Smooth muscle cell (in vitro differentiated cells): ENCODE measurements around the gene MRPL37. TPM values are rescaled to one million over a fixed set of nuclear protein-coding genes. Genes with fewer than 3 reads are reported as not detected.

Experiments
- DNase-seq: peaks from one replicate; lab custom pipeline; 2025; ENCODE audit not compliant: unreplicated experiment; lab: John Stamatoyannopoulos, UW
- H2AFZ ChIP-seq: fragments of 200-600 bp; sonication (generic); 2 replicates; pipeline ENCODE4 v1.6.0; 2016; ENCODE audit warnings: antibody characterized with exemption, low read depth, mild to moderate bottlenecking
- H3F3A ChIP-seq: fragments of 200-600 bp; sonication (generic); 2 replicates; pipeline ENCODE4 v1.6.0; 2017; ENCODE audit warnings: antibody characterized with exemption, low read depth
- H3K27ac ChIP-seq: fragments of 200-600 bp; sonication (generic); 2 replicates; pipeline ENCODE4 v1.5.1; 2016; ENCODE audit warnings: low read depth, mild to moderate bottlenecking
- H3K27me3 ChIP-seq: fragments of 200-600 bp; sonication (generic); 2 replicates; pipeline ENCODE4 v1.6.1; 2016; ENCODE audit warnings: low read depth, mild to moderate bottlenecking
- H3K36me3 ChIP-seq: fragments of 200-600 bp; sonication (generic); 2 replicates; pipeline ENCODE4 v1.5.1; 2016; ENCODE audit warnings: low read depth
- H3K4me1 ChIP-seq: fragments of 200-600 bp; sonication (generic); 2 replicates; pipeline ENCODE4 v1.5.1; 2016; ENCODE audit warnings: low read depth
- H3K4me2 ChIP-seq: fragments of 200-600 bp; sonication (generic); 2 replicates; pipeline ENCODE4 v1.6.0; 2016; ENCODE audit warnings: mild to moderate bottlenecking
- H3K4me3 ChIP-seq: fragments of 200-600 bp; sonication (generic); 2 replicates; pipeline ENCODE4 v1.5.1; 2016; ENCODE audit warnings: mild to moderate bottlenecking
- H3K79me2 ChIP-seq: fragments of 200-600 bp; sonication (generic); 2 replicates; pipeline ENCODE4 v1.6.0; 2016; ENCODE audit warnings: low read depth, mild to moderate bottlenecking
- H3K9ac ChIP-seq: fragments of 200-600 bp; sonication (generic); 2 replicates; pipeline ENCODE4 v1.6.0; 2016; ENCODE audit warnings: low read depth
- H3K9me3 ChIP-seq: fragments of 200-600 bp; sonication (generic); replicated peaks from 2 replicates; pipeline ENCODE4 v1.5.1; 2016; ENCODE audit warnings: low read depth
- H4K20me1 ChIP-seq: fragments of 200-600 bp; sonication (generic); 2 replicates; pipeline ENCODE4 v1.6.0; 2016; ENCODE audit warnings: low read depth
- WGBS: methylation state at CpG from one replicate; pipeline ENCODE4 v1.1.7; 2016; ENCODE audit warnings: low lambda C conversion rate; 5-methylcytosine and 5-hydroxymethylcytosine counted together
- polyA plus RNA-seq: library from polyadenylated mRNA; unstranded; fragments of >200 nt; fragmentation: Nextera tagmentation; extraction: Ambion mirVana; gene quantifications from 2 replicates; pipeline ENCODE4 v1.2.1, GENCODE V29; 2016
- total RNA-seq: library from RNA; depleted of rRNA; stranded (reverse); fragments of >200 nt; gene quantifications from 2 replicates; pipeline ENCODE4 v1.2.3, GENCODE V29; 2014
- TF ChIP-seq, protein P1 (sequence below): fragments of 200-600 bp; sonication (generic); IDR thresholded peaks from 2 replicates; pipeline ENCODE4 v1.5.1; 2017; ENCODE audit warnings: borderline replicate concordance, mild to moderate bottlenecking, antibody characterized with exemption; ENCODE audit not compliant: insufficient read depth, poor library complexity, severe bottlenecking

The MRPL37 gene
- total and polyA plus RNA-seq, 2 experiments from 2014 or later, result 85.5 to 96.4 TPM

DNA sequence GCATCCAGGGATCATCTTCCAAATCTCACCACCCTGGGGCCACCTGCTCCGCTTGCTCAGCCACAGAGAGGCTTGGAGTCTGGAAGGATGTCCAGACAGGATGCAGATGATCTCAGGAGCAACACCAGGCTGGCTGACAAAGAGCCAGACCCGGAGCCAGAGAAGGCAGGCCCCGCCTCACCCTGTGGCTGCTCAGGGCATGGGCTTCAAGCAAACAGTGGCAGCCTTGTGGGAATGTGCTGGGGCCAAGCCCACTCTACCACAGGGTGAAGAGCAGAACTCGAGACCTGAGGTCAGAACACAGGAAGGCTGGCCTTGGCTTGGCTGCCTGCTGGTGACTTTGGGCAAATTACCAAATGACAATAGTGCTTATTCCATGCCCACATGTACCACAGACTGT, 45.5 kb downstream of the MRPL37 start:
- no peak overlapping the region for H2AFZ ChIP-seq
- peaks cover 33% of the 10 kb centered on the region for H4K20me1 ChIP-seq
- TF ChIP-seq, protein P1, sequence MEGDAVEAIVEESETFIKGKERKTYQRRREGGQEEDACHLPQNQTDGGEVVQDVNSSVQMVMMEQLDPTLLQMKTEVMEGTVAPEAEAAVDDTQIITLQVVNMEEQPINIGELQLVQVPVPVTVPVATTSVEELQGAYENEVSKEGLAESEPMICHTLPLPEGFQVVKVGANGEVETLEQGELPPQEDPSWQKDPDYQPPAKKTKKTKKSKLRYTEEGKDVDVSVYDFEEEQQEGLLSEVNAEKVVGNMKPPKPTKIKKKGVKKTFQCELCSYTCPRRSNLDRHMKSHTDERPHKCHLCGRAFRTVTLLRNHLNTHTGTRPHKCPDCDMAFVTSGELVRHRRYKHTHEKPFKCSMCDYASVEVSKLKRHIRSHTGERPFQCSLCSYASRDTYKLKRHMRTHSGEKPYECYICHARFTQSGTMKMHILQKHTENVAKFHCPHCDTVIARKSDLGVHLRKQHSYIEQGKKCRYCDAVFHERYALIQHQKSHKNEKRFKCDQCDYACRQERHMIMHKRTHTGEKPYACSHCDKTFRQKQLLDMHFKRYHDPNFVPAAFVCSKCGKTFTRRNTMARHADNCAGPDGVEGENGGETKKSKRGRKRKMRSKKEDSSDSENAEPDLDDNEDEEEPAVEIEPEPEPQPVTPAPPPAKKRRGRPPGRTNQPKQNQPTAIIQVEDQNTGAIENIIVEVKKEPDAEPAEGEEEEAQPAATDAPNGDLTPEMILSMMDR, result no peak
- WGBS, result 84% methylated on average over 4 of the region's 4 CpGs
- DNase-seq, result no peak
- no peaks in the 10 kb centered on the region for H3K9me3 ChIP-seq
- peaks cover 8% of the 10 kb centered on the region for H3K4me1 ChIP-seq
- H3K4me3 ChIP-seq, result no peak overlapping the region
- H3K9ac ChIP-seq, result no peak overlapping the region
- no peaks in the 10 kb centered on the region for H3K36me3 ChIP-seq
- H3K4me2 ChIP-seq, result no peak overlapping the region
- H3K79me2 ChIP-seq, result no peaks in the 10 kb centered on the region
- no peaks in the 10 kb centered on the region for H3K27me3 ChIP-seq
- H3K27ac ChIP-seq, result no peak overlapping the region
- H3F3A ChIP-seq, result no peaks in the 10 kb centered on the region

DNA sequence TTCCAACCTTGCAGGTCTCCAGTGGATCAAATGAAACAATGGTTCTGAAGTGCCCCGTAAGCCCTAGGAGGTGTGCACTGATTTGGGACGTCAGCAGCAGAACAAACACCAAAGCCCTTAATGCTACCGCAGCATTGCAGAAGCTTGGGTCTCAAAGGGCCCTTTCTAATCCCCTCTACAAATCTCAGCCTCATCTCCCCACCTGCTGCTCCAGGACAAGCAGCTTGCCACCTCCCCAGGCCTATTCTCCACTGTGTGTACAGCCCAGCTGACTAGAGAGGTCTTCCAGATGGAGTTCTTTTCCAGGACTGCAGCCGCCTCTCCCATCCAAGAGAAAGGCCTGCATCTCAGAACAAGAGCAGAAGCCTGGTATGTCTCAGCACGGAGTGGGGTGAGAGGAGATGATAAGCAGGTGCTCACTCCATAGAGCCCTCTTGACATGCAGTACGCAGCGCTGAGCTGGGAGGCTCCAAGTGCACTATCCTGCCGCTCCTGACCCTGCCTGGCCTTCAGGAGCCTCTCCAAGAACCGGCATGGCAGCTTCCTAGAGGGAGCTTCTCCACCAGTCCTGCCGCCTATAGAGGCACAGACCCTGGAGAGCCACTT, 46.3 kb downstream of the MRPL37 start:
- no peaks in the 10 kb centered on the region for H3K27me3 ChIP-seq
- no peaks in the 10 kb centered on the region for H3K36me3 ChIP-seq
- WGBS, result 92% methylated on average over 10 of the region's 10 CpGs
- H2AFZ ChIP-seq, result no peak overlapping the region
- no peak for DNase-seq
- peaks cover 8% of the 10 kb centered on the region for H3K4me1 ChIP-seq
- TF ChIP-seq, protein P1, result no peak
- no peak overlapping the region for H3K27ac ChIP-seq
- no peaks in the 10 kb centered on the region for H3K9me3 ChIP-seq
- H4K20me1 ChIP-seq, result peaks cover 40% of the 10 kb centered on the region
- H3K4me2 ChIP-seq, result no peak overlapping the region
- no peaks in the 10 kb centered on the region for H3F3A ChIP-seq
- no peak overlapping the region for H3K9ac ChIP-seq
- H3K79me2 ChIP-seq, result no peaks in the 10 kb centered on the region
- no peak overlapping the region for H3K4me3 ChIP-seq

DNA sequence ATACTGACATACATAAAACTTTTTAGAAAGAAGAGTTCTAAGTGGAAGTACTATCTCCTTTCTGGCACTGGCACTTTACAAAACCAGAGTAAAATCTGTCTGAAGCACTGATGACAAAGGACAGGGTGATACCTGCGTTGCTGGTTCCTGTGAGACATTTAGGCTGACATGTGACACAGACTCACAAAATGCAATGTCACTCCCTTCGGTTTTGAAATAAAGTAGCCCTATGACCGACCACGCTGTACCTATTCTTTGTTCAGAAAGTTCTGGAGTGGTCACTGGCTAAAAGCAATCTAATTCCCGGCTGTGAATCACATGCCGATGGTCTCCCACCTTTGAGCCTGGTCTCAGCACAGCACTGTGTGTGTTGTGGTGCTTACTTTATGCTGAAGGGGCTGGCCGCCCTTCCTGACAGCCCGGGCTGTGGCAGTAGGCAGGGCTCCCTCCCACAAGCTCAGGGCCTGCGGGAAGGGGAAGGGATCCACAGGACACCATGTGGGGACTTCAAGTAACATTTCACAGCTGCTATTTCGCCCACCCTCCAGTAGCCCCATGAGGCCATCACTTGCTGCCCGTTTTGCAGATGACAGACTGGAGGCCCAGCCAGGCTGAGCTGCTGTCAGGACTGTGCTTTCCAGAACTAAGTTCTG, 48.0 kb downstream of the MRPL37 start:
- H3K27ac ChIP-seq, result no peak overlapping the region
- no peaks in the 10 kb centered on the region for H3K9me3 ChIP-seq
- no peak overlapping the region for H2AFZ ChIP-seq
- H3K79me2 ChIP-seq, result no peaks in the 10 kb centered on the region
- H3K27me3 ChIP-seq, result no peaks in the 10 kb centered on the region
- no peak for DNase-seq
- no peak overlapping the region for H3K9ac ChIP-seq
- 94% methylated on average over 11 of the region's 11 CpGs for WGBS
- peaks cover 4% of the 10 kb centered on the region for H3F3A ChIP-seq
- H4K20me1 ChIP-seq, result peaks cover 58% of the 10 kb centered on the region
- no peaks in the 10 kb centered on the region for H3K36me3 ChIP-seq
- TF ChIP-seq, protein P1, result no peak
- peaks cover 8% of the 10 kb centered on the region for H3K4me1 ChIP-seq
- no peak overlapping the region for H3K4me2 ChIP-seq
- H3K4me3 ChIP-seq, result no peak overlapping the region

DNA sequence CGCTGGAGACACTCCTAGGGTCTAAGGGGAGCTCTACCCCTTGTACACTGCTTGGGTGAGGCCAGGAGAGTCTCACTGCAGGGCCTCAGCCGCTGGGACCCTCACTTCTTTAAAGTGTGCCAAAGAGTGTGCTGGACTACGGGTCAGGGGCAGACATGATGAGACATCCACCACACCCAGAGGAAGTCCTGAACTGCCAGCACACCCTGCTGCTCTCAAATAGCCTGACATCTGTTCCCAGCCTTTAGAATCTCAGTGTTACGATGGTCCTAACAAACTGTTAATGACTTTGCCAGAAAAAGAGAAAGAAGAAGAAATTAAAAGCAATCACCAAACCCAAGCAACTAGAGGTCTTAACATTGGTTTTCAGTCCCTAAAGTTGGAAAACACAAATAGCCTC, 49.0 kb downstream of the MRPL37 start:
- H3K9me3 ChIP-seq, result no peaks in the 10 kb centered on the region
- TF ChIP-seq, protein P1, result no peak
- no peak overlapping the region for H3K4me2 ChIP-seq
- no peak overlapping the region for H3K4me3 ChIP-seq
- peaks cover 65% of the 10 kb centered on the region for H4K20me1 ChIP-seq
- H3K9ac ChIP-seq, result no peak overlapping the region
- H3F3A ChIP-seq, result peaks cover 7% of the 10 kb centered on the region
- DNase-seq, result no peak
- H3K27ac ChIP-seq, result no peak overlapping the region
- no peaks in the 10 kb centered on the region for H3K27me3 ChIP-seq
- no peaks in the 10 kb centered on the region for H3K79me2 ChIP-seq
- H3K36me3 ChIP-seq, result no peaks in the 10 kb centered on the region
- H3K4me1 ChIP-seq, result peaks cover 8% of the 10 kb centered on the region
- no peak overlapping the region for H2AFZ ChIP-seq
- whole genome bisulfite sequencing, result 93% methylated on average over 4 of the region's 4 CpGs
